Transverse colon (tissue), 4 donors: ENCODE measurements around the gene METTL1. TPM values are rescaled to one million over a fixed set of nuclear protein-coding genes. Genes with fewer than 3 reads are reported as not detected.

Experiments used
- DNase-seq: peaks from one replicate; pipeline ENCODE4 v3.0.0-alpha.2; 2019
- H3K27ac ChIP-seq, 4 donors: fragments of 200-600 bp; sonication (generic); 2 replicates each; pipeline ENCODE4 v1.5.1; 2016 to 2018; ENCODE audit warnings: inconsistent platforms in 4 of 4
- H3K27me3 ChIP-seq: fragments of 200-600 bp; sonication (generic); 2 replicates; pipeline ENCODE4 v1.5.1; 2017; ENCODE audit warnings: inconsistent platforms
- H3K36me3 ChIP-seq, 4 donors: fragments of 200-600 bp; sonication (generic); 2 replicates each; pipeline ENCODE4 v1.5.1; 2017 to 2019; ENCODE audit warnings: inconsistent platforms in 4 of 4
- H3K4me1 ChIP-seq, 4 donors: fragments of 200-600 bp; sonication (generic); 2 replicates each; pipeline ENCODE4 v1.5.1; 2017 to 2020; ENCODE audit warnings: inconsistent platforms in 4 of 4
- H3K4me3 ChIP-seq, 4 donors: fragments of 200-600 bp; sonication (generic); 1 replicate in 1 of 4; 2 replicates in 3 of 4; pipeline versions ENCODE4 v1.5.1 to v1.6.1; 2017 to 2019; ENCODE audit warnings: inconsistent platforms in 4 of 4
- H3K9me3 ChIP-seq, 2 donors: fragments of 200-600 bp; sonication (generic); 2 replicates each; pipeline ENCODE4 v1.5.1; 2017 to 2019; ENCODE audit warnings: inconsistent platforms in 2 of 2
- EP300 ChIP-seq: sonication (generic); formaldehyde crosslinking; IDR thresholded peaks from one replicate; pipeline ENCODE4 v1.6.1; 2017; ENCODE audit warnings: antibody characterized with exemption, low read depth
- POLR2A ChIP-seq: fragments of 450-650 bp; IDR thresholded peaks from one replicate; pipeline ENCODE4 v1.6.1; 2016; ENCODE audit warnings: antibody characterized with exemption, mild to moderate bottlenecking, moderate library complexity
- POLR2AphosphoS5 ChIP-seq, 3 donors: sonication (generic); formaldehyde crosslinking; IDR thresholded peaks; one replicate each; pipeline ENCODE4 v1.6.1; 2016; ENCODE audit warnings: antibody characterized with exemption in 3 of 3
- WGBS, 2 donors: methylation state at CpG; one replicate each; pipeline ENCODE4 v1.1.5; 2018; ENCODE audit warnings: low coverage in 1 of 2; 5-methylcytosine and 5-hydroxymethylcytosine counted together
- in situ Hi-C, 4 donors: fragments of 200-750 bp; cut with MboI; loops; one replicate each; pipeline versions ENCODE4 v1.15.0 to v1.15.1; 2017; ENCODE audit warnings: low sequenced_read_pairs in 3 of 4, low pct_ligation_motif_present in 1 of 4, low pct_unique_long_range_greater_than_20kb in 1 of 4
- intact Hi-C: fragments of 100-400 bp; cut with DNase I; formaldehyde crosslinking; loops from one replicate; pipeline ENCODE4 v1.15.1; 2023; ENCODE audit warnings: low total_unique reads
- total RNA-seq, 4 donors: library from RNA; depleted of rRNA; stranded (reverse); fragments of >200 nt; gene quantifications; one replicate each; pipeline ENCODE4 v1.1.0, GENCODE V29; 2016
- TF ChIP-seq, protein P1 (sequence below), 5 experiments: fragments of 200-600 bp in 3 of 5; fragments of 450-650 bp in 2 of 5; sonication (generic) in 3 of 5; IDR thresholded peaks; 1 replicate in 2 of 5; 2 replicates in 3 of 5; pipeline ENCODE4 v1.5.1; 2016 to 2017; ENCODE audit warnings: antibody characterized with exemption in 5 of 5, inconsistent platforms in 3 of 5, mild to moderate bottlenecking in 2 of 5, moderate library complexity in 1 of 5

METTL1 gene
- total RNA-seq, 4 donors from 2014 or later, result 4.1 to 7.1 (median 4.5) TPM

DNA sequence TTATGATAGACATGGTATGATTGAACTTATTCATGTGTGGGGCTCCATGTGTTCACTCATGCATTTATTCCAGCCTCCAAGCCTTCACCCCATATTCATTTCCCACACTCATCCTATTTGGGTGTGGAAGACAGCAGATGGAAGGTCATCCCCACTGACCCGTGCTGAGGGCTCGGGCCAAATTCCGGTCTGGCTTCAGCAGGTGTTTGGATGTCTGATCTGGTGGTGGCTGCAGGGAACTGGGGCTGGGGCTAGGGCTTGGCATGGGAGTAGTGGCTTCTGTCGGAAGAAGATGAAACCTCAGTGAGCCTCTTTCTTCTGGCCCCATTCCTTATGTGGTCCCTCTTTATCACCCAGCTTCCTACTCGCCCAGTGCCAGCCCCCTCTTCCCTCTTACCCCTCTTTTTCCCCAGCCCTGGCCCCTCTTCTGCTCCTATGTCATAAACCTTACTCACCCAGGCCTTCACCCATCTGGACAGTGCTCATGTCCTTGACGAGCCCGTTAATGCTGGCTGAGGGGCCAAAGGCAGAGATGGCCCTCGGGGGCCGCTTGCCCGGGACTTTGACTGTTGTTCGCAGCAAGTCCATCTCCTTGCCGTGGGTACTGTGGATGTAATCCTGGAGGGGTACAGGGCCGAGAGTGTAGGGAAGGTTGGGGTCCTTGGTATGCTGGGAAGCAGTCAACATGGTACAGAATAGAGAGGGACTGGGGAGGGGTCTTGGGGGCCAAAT, 41.4 kb downstream of the METTL1 start:
- Histone ChIP-seq H3K27me3 (peaks cover 58% of the 10 kb centered on the region), H3K4me3 (no peak overlapping the region), H3K36me3 (no peaks in the 10 kb centered on the region), H3K27ac (no peak overlapping the region), H3K9me3 (no peaks in the 10 kb centered on the region), H3K4me1 (peaks cover 3 to 19% (median 10%) of the 10 kb centered on the region in 4 donors)
- in situ Hi-C loops, result no loop called here
- 86 to 87% methylated on average over 3 to 13 of the region's 13 CpGs for WGBS, 2 donors
- TF ChIP-seq POLR2AphosphoS5 (IDR thresholded peaks at IDR 0.05), result no peak
- no peak for TF ChIP-seq POLR2A
- TF ChIP-seq EP300, result no peak
- TF ChIP-seq, protein P1, sequence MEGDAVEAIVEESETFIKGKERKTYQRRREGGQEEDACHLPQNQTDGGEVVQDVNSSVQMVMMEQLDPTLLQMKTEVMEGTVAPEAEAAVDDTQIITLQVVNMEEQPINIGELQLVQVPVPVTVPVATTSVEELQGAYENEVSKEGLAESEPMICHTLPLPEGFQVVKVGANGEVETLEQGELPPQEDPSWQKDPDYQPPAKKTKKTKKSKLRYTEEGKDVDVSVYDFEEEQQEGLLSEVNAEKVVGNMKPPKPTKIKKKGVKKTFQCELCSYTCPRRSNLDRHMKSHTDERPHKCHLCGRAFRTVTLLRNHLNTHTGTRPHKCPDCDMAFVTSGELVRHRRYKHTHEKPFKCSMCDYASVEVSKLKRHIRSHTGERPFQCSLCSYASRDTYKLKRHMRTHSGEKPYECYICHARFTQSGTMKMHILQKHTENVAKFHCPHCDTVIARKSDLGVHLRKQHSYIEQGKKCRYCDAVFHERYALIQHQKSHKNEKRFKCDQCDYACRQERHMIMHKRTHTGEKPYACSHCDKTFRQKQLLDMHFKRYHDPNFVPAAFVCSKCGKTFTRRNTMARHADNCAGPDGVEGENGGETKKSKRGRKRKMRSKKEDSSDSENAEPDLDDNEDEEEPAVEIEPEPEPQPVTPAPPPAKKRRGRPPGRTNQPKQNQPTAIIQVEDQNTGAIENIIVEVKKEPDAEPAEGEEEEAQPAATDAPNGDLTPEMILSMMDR (IDR thresholded peaks at IDR 0.05), result no peak
- DNase-seq, result no peak
- intact Hi-C loops, result no loop called here

DNA sequence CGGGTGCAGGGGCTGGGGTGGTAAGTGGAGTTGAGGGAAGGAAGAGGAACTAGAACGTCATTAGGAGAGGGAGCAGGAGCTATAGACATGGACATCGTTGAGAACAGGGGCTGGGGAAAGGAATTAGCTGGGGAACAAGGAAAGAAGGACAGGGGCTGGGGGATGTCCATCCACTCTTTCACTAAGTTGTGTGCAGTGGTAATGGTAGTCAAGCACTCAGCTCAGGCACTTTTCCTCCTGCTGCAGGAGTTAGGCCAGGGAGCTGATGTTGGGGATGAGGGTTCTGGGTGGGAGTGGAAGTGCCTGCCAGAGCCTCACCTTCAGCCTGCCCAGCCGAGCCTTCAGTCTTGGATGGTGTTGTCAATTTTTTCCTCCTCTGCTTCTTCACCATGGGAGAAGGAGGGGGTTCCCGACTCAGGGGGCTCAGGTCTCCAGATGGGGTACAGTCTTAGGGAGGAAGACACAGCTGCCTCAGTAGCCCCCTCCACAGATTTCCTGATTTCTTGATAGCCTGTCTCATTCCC, 42.5 kb downstream of the METTL1 start:
- Histone ChIP-seq H3K9me3 (no peaks in the 10 kb centered on the region), H3K4me3 (no peak overlapping the region), H3K27ac (no peak overlapping the region), H3K4me1 (peaks cover 3 to 17% (median 9%) of the 10 kb centered on the region in 4 donors), H3K36me3 (no peaks in the 10 kb centered on the region), H3K27me3 (peaks cover 46% of the 10 kb centered on the region)
- 6 to 45% methylated on average over 2 to 5 of the region's 5 CpGs for WGBS, 2 donors
- intact Hi-C loops (no loop called here), in situ Hi-C loops (no loop called here)
- TF ChIP-seq EP300 (no peak), POLR2A (no peak), POLR2AphosphoS5 (IDR thresholded peaks at IDR 0.05) (no peak)
- TF ChIP-seq, protein P1 (IDR thresholded peaks at IDR 0.05), result no peak
- no peak for DNase-seq

DNA sequence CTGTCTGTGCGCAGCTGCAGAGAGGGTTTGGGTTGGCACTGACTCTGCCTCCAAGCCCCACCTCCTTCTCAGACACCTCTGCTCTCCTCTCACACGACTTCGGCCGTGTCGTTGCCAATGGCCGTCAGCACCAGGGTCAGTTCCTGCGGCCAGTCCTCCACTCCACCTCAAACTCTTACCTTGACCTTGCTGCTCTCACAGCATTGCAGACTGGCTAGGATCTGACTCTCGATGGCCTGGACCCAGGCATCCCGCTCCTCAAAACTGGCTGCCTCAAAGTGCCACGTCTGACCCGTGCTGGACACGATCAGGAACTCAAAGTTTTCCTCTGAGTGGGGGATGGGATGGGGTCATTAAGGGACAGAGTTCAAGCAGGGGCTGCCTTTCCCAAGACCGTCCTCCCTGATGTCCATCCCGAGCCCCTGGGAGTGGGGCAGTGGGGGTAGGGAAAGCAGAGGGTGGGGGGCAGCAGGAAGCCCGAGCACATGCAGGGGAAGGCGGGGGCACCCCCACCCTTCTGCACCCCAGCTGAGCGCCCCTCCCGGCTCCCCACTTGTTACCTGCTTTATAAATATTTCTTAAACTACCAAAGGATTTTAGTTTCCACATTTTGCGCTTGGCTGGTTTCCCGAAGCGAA, 44.0 kb downstream of the METTL1 start:
- Histone ChIP-seq H3K36me3 (no peaks in the 10 kb centered on the region), H3K4me3 (no peak overlapping the region), H3K27me3 (peaks cover 37% of the 10 kb centered on the region), H3K9me3 (no peaks in the 10 kb centered on the region), H3K4me1 (peaks cover 3 to 17% (median 9%) of the 10 kb centered on the region in 4 donors), H3K27ac (no peak overlapping the region)
- TF ChIP-seq EP300 (no peak), POLR2AphosphoS5 (IDR thresholded peaks at IDR 0.05) (no peak), POLR2A (no peak)
- TF ChIP-seq, protein P1 (IDR thresholded peaks at IDR 0.05), result no peak
- DNase-seq, result no peak
- intact Hi-C loops (no loop called here), in situ Hi-C loops (no loop called here)
- WGBS, 2 donors, result 37 to 56% methylated on average over 11 to 20 of the region's 21 CpGs
